PFSK-1 (cell line): ENCODE results near the gene C13orf46.

ENCODE experiments used
- POLR2AphosphoS5 ChIP-seq: IDR thresholded peaks from 2 replicates; pipeline ENCODE4 v1.6.1; 2012; ENCODE audit warnings: low read depth, mild to moderate bottlenecking, control low read depth, low read length, moderate library complexity
- TAF1 ChIP-seq: IDR thresholded peaks from 2 replicates; pipeline ENCODE4 v1.6.1; 2012; ENCODE audit warnings: low read length, control low read depth, borderline replicate concordance; ENCODE audit not compliant: insufficient read depth

DNA sequence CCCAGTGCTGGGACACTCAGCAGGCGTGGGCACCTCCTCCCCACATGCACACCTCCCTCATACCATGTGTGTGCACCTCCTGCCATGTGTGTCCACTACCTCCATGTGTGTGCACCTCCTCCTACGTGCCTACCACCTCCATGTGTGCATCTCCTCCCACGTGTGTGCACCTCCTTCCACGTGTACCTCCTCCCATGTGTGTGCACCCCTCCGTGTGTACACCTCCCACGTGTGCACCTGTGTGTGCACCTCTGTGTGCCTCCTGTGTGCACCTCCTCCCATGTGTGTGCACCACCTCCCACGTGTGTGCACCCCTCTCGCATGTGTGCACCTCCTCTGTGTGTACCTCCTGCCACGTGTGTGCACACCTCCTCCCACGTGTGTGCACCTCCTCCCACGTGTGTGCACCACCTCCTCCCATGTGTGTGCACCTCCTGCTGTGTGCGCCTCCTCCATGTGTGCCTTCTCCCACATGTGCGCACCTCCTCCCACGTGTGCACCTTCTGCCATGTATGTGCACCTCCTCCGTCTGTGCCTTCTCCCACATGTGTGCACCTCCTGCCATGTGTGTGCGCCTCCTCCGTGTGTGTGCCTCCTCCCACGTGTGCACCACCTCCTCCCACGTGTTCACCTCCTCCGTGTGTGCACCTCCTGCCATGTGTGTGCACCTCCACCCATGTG, 6.1 kb upstream of the C13orf46 start:
- TF ChIP-seq POLR2AphosphoS5 = no peak
- TF ChIP-seq TAF1 = no peak
